ENCODE results near the gene CATSPER4. TPM values are rescaled to one million over a fixed set of nuclear protein-coding genes. Genes with fewer than 3 reads are reported as not detected.

The CATSPER4 gene
- total RNA-seq, 1 experiment from 2014 or later, result not detected

DNA sequence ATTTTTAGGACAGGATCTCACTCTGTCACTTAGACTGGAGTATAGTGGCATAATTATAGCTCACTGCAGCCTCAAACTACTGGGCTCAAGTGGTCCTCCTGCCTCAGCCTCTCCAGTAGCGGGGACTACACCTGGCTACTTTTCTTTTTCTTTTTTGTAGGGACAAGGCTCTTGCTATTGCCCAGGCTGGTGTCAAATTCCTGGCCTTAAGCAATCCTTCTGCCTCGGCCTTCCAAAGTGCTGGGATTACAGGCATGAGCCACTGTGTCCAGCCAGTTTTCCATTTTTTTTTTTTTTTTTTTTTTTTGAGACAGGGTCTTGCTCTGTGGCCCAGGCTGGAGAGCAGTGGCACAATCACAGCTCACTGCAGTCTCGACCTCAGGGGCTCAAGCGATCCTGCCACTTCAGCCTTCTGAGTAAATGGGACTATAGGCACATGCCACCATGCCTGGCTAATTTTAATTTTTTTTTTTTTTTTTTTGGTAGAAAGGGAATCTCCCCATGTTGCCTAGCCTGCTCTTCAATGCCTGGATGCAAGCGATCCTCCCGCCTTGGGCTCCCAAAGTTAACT is 23.0 kb downstream of the CATSPER4 start:
- Mint-ChIP-seq H3K4me1 (ENCODE audit: low read depth, unreplicated experiment) (no peaks in the 10 kb centered on the region), H3K4me3 (ENCODE audit: low read depth, unreplicated experiment) (no peak overlapping the region), H3K27me3 (ENCODE audit: unreplicated experiment) (peaks cover 24% of the 10 kb centered on the region), H3K36me3 (ENCODE audit: insufficient read depth, unreplicated experiment) (no peaks in the 10 kb centered on the region), H3K27ac (ENCODE audit: unreplicated experiment) (no peak overlapping the region), H3K9me3 (ENCODE audit: low read depth, unreplicated experiment) (no peaks in the 10 kb centered on the region)
- no peak for DNase-seq
- intact Hi-C loops (cut with micrococcal nuclease; ENCODE audit: unreplicated experiment), result no loop called here
- TF ChIP-seq, protein P1, sequence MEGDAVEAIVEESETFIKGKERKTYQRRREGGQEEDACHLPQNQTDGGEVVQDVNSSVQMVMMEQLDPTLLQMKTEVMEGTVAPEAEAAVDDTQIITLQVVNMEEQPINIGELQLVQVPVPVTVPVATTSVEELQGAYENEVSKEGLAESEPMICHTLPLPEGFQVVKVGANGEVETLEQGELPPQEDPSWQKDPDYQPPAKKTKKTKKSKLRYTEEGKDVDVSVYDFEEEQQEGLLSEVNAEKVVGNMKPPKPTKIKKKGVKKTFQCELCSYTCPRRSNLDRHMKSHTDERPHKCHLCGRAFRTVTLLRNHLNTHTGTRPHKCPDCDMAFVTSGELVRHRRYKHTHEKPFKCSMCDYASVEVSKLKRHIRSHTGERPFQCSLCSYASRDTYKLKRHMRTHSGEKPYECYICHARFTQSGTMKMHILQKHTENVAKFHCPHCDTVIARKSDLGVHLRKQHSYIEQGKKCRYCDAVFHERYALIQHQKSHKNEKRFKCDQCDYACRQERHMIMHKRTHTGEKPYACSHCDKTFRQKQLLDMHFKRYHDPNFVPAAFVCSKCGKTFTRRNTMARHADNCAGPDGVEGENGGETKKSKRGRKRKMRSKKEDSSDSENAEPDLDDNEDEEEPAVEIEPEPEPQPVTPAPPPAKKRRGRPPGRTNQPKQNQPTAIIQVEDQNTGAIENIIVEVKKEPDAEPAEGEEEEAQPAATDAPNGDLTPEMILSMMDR (IDR thresholded peaks at IDR 0.05; ENCODE audit: unreplicated experiment), result no peak
- no TSS peak for BruUV-seq (replicated peaks)
- CTCF ChIA-PET, result interaction anchor here (0.7 kb wide), 1 partner anchor 109 kb away, joined by 3 read pairs; no protein-coding TSS in a partner anchor

DNA sequence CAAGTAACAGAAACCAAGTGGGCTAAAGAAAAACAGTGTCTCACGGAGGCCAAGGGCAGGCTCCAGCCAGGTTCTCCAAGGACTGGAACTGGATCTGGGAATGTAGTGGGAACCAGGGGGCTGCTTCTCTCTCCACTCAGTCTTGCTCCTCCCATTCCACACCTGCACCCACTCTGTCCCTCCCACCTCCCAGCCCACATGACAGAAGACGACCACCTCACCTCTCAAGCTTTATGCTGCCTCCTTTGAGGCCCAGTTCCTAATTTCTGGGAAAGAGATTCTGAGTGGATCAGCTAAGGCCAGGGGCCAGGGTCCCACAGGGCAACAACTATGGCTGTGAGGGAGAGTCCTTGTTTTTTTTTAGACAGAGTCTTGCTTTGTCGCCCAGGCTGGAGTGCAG is 24.8 kb downstream of the CATSPER4 start:
- CTCF ChIA-PET, result no interaction called here
- H3K4me1 Mint-ChIP-seq (ENCODE audit: low read depth, unreplicated experiment), result no peaks in the 10 kb centered on the region

DNA sequence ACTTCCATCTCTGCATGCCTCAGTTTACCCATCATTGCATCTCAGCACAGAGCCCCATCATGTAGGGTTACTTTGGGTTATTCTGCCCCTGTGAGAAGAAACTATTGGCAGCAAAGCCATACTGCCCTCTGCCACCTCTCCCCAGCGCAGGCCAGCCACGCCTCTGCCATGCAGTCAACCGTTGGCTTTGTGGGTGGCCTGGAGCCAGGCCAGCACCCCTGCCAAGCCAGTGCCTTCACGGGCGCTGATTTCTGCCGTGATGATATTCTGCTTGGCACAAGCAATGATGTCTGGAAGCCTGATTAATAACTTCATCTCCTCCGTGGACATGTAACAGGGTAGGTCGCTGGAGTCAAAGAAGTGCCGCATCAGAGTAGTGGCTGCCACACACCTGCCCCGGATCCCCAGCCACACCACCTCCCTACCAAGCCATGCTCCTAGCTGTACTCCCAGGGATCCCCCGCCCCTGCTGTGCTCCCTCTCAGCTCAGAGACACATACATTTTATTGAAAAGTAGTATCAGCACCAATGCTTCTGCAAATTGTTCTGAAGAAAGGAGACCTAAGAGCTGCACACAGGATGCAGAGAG is 28.6 kb downstream of the CATSPER4 start:
- CTCF ChIA-PET, result no interaction called here
- TF ChIP-seq, protein P1 (IDR thresholded peaks at IDR 0.05; ENCODE audit: unreplicated experiment), result no peak
- H3K4me1 Mint-ChIP-seq (ENCODE audit: low read depth, unreplicated experiment), result no peaks in the 10 kb centered on the region
- H3K4me3 Mint-ChIP-seq (ENCODE audit: low read depth, unreplicated experiment), result no peak overlapping the region
- H3K36me3 Mint-ChIP-seq (ENCODE audit: insufficient read depth, unreplicated experiment), result peaks cover 4% of the 10 kb centered on the region
- no TSS peak for BruUV-seq (replicated peaks)
- intact Hi-C loops (cut with micrococcal nuclease; ENCODE audit: unreplicated experiment), result no loop called here
- no peaks in the 10 kb centered on the region for H3K27me3 Mint-ChIP-seq (ENCODE audit: unreplicated experiment)
- no peaks in the 10 kb centered on the region for H3K9me3 Mint-ChIP-seq (ENCODE audit: low read depth, unreplicated experiment)
- no peak for DNase-seq
- H3K27ac Mint-ChIP-seq (ENCODE audit: unreplicated experiment), result no peak overlapping the region

More for the DNA sequence above, 24.8 kb downstream of the CATSPER4 start:
- no peak overlapping the region for H3K27ac Mint-ChIP-seq (ENCODE audit: unreplicated experiment)
- DNase-seq, result no peak
- TF ChIP-seq, protein P1 (IDR thresholded peaks at IDR 0.05; ENCODE audit: unreplicated experiment), result no peak
- no peak overlapping the region for H3K4me3 Mint-ChIP-seq (ENCODE audit: low read depth, unreplicated experiment)
- H3K36me3 Mint-ChIP-seq (ENCODE audit: insufficient read depth, unreplicated experiment), result no peaks in the 10 kb centered on the region
- H3K9me3 Mint-ChIP-seq (ENCODE audit: low read depth, unreplicated experiment), result no peaks in the 10 kb centered on the region
- peaks cover 13% of the 10 kb centered on the region for H3K27me3 Mint-ChIP-seq (ENCODE audit: unreplicated experiment)
- intact Hi-C loops (cut with micrococcal nuclease; ENCODE audit: unreplicated experiment), result no loop called here
- no TSS peak for BruUV-seq (replicated peaks)

DNA sequence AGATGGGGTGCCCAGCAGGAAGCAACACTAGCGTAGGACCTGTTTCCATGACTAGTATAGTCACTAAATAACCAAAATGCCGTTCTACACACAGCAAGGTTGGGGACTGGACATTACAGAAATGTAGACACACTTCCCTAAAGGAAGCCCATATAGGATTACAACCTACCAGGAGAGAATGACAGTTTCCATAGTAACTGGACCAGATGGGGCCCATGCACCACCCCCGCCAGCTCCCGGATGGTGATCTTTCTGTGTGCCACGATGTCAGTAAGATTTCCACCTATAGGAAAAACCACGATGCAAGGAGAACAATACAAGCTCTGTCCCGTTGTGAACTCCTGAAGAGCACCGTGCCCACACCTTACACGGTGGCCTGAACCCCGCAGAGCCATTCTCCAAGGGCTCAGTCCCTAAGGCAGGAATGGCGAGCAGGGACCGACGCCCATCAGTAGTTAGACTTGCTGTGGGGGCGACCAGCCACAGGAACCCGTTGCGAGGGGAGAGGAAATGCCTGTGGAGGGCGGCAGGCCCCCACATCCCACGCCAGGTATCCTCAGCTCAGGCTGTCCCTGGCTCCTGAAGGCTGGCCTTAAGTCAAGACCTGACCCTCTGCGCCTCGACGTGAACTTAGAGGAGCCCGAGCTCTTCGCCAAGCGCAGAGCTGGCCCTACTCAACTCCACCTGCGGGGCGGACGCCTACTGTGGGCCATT is 30.0 kb downstream of the CATSPER4 start:
- Mint-ChIP-seq H3K27me3 (ENCODE audit: unreplicated experiment) (peaks cover 3% of the 10 kb centered on the region), H3K9me3 (ENCODE audit: low read depth, unreplicated experiment) (no peaks in the 10 kb centered on the region), H3K27ac (ENCODE audit: unreplicated experiment) (no peak overlapping the region), H3K36me3 (ENCODE audit: insufficient read depth, unreplicated experiment) (peaks cover 4% of the 10 kb centered on the region), H3K4me3 (ENCODE audit: low read depth, unreplicated experiment) (no peak overlapping the region), H3K4me1 (ENCODE audit: low read depth, unreplicated experiment) (peaks cover under 1% of the 10 kb centered on the region)
- intact Hi-C loops (cut with micrococcal nuclease; ENCODE audit: unreplicated experiment), result loop anchor here (10.0 kb wide), 1 partner anchor 46 kb away; the partner anchor contains the start of genes CNKSR1 and ZNF593OS
- TF ChIP-seq, protein P1 (IDR thresholded peaks at IDR 0.05; ENCODE audit: unreplicated experiment), result no peak
- no TSS peak for BruUV-seq (replicated peaks)
- no peak for DNase-seq
- CTCF ChIA-PET, result no interaction called here

Data from Calu3 (cell line).